GM12891 (cell line): ENCODE data around the gene MEI1.

Experiments used
- PAX5 ChIP-seq: IDR thresholded peaks from 2 replicates; pipeline ENCODE4 v1.6.1; 2011; ENCODE audit warnings: low read length, moderate library complexity, mild to moderate bottlenecking; ENCODE audit not compliant: insufficient read depth, severe bottlenecking
- POLR2A ChIP-seq: IDR thresholded peaks from 2 replicates; pipeline ENCODE4 v1.6.1; 2011; ENCODE audit warnings: low read depth, low read length, control low read depth
- POLR2AphosphoS5 ChIP-seq: IDR thresholded peaks from 2 replicates; pipeline ENCODE4 v1.6.1; 2011; ENCODE audit warnings: low read depth, low read length, control low read depth
- TAF1 ChIP-seq: IDR thresholded peaks from 2 replicates; pipeline ENCODE4 v1.6.1; 2011; ENCODE audit warnings: low read depth, low read length, control low read depth

DNA sequence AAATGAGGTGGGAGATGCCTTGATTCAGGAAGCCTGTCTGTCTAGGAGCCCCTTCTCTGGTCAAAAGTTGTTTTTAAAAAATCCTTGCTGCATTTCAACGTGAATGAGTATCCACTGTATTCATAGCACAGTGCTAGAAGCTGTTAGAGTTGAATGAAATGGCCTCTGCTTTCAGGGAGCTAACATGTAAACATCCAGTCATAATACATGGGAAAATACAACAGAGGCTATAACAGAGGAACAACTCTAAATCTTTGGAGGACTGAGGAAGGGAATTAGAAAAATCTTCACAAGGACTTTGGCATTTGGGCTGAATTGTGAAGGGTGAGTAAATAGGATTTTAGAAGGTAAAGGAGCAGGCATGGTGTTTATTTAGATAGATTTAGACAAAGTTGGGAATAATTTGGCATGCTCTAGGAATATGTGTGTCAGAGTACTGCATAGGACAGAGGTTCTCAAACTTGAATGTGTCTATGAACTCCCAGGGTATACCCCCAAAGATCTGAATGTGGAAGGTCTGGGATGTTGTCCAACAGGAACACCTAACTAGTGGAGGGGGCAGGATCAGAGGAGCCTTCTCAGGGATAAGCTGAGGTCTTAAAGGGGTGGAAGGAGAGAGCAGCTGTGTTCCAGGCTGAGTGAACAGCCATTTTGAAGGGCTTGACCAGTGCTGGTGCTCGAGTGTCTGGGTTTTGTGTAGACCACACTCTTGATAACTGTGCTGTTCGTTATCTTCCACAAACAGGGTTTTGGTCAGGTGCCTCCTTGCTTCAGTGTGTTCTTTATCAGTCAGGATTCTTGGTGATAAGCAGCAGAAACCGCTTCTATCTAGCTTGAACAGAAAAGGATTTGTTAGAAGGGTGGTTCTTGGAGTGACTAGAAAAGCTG, 146.3 kb downstream of the MEI1 start:
- TF ChIP-seq POLR2A (no peak), POLR2AphosphoS5 (no peak), TAF1 (no peak), PAX5 (no peak)
